ENCODE data around the gene FBXL17.
A peak's percentile ranks its signal among the peaks of the same experiment; 100 is the strongest.

Gene FBXL17

GRCh38 chr5:108090946-108091345 is 291.0 kb downstream of the FBXL17 start:
- DNase-seq (ENCODE audit: low read depth) = no peak

- no peak for DNase-seq (ENCODE audit: low read depth)
Observed at GRCh38 chr5:108084105-108084504, 297.8 kb downstream of the FBXL17 start.

GRCh38 chr5:108083232-108083631 is 298.7 kb downstream of the FBXL17 start:
- no peak for DNase-seq (ENCODE audit: low read depth)

- DNase-seq (ENCODE audit: low read depth) = no peak
Observed at GRCh38 chr5:108081707-108082106, 300.2 kb downstream of the FBXL17 start.

GRCh38 chr5:108079753-108080152 is 302.1 kb downstream of the FBXL17 start:
- no peak for DNase-seq (ENCODE audit: low read depth)

- DNase-seq (ENCODE audit: low read depth) = no peak
Observed at GRCh38 chr5:108078882-108079281, 303.0 kb downstream of the FBXL17 start.

- DNase-seq (ENCODE audit: low read depth) = no peak
Observed at GRCh38 chr5:108078345-108078744, 303.6 kb downstream of the FBXL17 start.

GRCh38 chr5:108074626-108075025 is 307.3 kb downstream of the FBXL17 start:
- DNase-seq (ENCODE audit: low read depth) = no peak

GRCh38 chr5:108064302-108064701 is 317.6 kb downstream of the FBXL17 start:
- no peak for DNase-seq (ENCODE audit: low read depth)

- DNase-seq (ENCODE audit: low read depth) = no peak
Observed at GRCh38 chr5:108061941-108062340, 320.0 kb downstream of the FBXL17 start.

- DNase-seq (ENCODE audit: low read depth) = no peak
Observed at GRCh38 chr5:108060340-108060739, 321.6 kb downstream of the FBXL17 start.

GRCh38 chr5:108059334-108059733 is 322.6 kb downstream of the FBXL17 start:
- DNase-seq (ENCODE audit: low read depth) = no peak

GRCh38 chr5:108054349-108054748 is 327.5 kb downstream of the FBXL17 start:
- no peak for DNase-seq (ENCODE audit: low read depth)

GRCh38 chr5:108046955-108047670 is 334.8 kb downstream of the FBXL17 start:
- DNase-seq (ENCODE audit: low read depth) = no peak

- DNase-seq (ENCODE audit: low read depth) = no peak
Observed at GRCh38 chr5:108036482-108036881, 345.4 kb downstream of the FBXL17 start.

- no peak for DNase-seq (ENCODE audit: low read depth)
Observed at GRCh38 chr5:108028883-108029282, 353.0 kb downstream of the FBXL17 start.

- DNase-seq (ENCODE audit: low read depth) = no peak
Observed at GRCh38 chr5:108028412-108028811, 353.5 kb downstream of the FBXL17 start.

GRCh38 chr5:108025957-108026356 is 355.9 kb downstream of the FBXL17 start:
- DNase-seq (ENCODE audit: low read depth) = no peak

GRCh38 chr5:108024986-108025385 is 356.9 kb downstream of the FBXL17 start:
- DNase-seq (ENCODE audit: low read depth) = no peak

- DNase-seq (ENCODE audit: low read depth) = no peak
Observed at GRCh38 chr5:108016101-108016500, 365.8 kb downstream of the FBXL17 start.

GRCh38 chr5:108006791-108007190 is 375.1 kb downstream of the FBXL17 start:
- no peak for DNase-seq (ENCODE audit: low read depth)

- DNase-seq (ENCODE audit: low read depth) = peak; percentile 11
Observed at GRCh38 chr5:108003178-108003577, 378.7 kb downstream of the FBXL17 start.

GRCh38 chr5:108001222-108001621 is 380.7 kb downstream of the FBXL17 start:
- no peak for DNase-seq (ENCODE audit: low read depth)

GRCh38 chr5:107997338-107997980 is 384.4 kb downstream of the FBXL17 start:
- DNase-seq (ENCODE audit: low read depth) = no peak
